HG02852 (cell line): ENCODE results near the gene MSI2.

Experiments
- ATAC-seq: cut with Tn5 transposase; IDR thresholded peaks from one replicate; pipeline ENCODE4 v1.9.1; 2021; ENCODE audit warnings: mild to moderate bottlenecking, moderate library complexity; ENCODE audit not compliant: unreplicated experiment

Gene MSI2

GRCh38 chr17:57685499-57686132 is 429.3 kb downstream of the MSI2 start:
- ATAC-seq: no peak

- no peak for ATAC-seq
Observed at GRCh38 chr17:57687642-57688041, 431.3 kb downstream of the MSI2 start.

- no peak for ATAC-seq
Observed at GRCh38 chr17:57689254-57689653, 432.9 kb downstream of the MSI2 start.

- no peak for ATAC-seq
Observed at GRCh38 chr17:57691939-57692338, 435.6 kb downstream of the MSI2 start.

- no peak for ATAC-seq
Observed at GRCh38 chr17:57692770-57693169, 436.4 kb downstream of the MSI2 start.

- ATAC-seq: no peak
Observed at GRCh38 chr17:57694051-57694450, 437.7 kb downstream of the MSI2 start.

GRCh38 chr17:57696050-57696449 is 439.7 kb downstream of the MSI2 start:
- no peak for ATAC-seq

- ATAC-seq: no peak
Observed at GRCh38 chr17:57697197-57697596, 440.9 kb downstream of the MSI2 start.

- no peak for ATAC-seq
Observed at GRCh38 chr17:57697891-57698711, 441.8 kb downstream of the MSI2 start.

GRCh38 chr17:57699751-57700219 is 443.5 kb downstream of the MSI2 start:
- no peak for ATAC-seq

- no peak for ATAC-seq
Observed at GRCh38 chr17:57701124-57701523, 444.8 kb downstream of the MSI2 start.

GRCh38 chr17:57703273-57703672 is 446.9 kb downstream of the MSI2 start:
- no peak for ATAC-seq

GRCh38 chr17:57704448-57704847 is 448.1 kb downstream of the MSI2 start:
- ATAC-seq: no peak

- ATAC-seq: no peak
Observed at GRCh38 chr17:57705921-57706695, 449.8 kb downstream of the MSI2 start.

- ATAC-seq: no peak
Observed at GRCh38 chr17:57706761-57707160, 450.4 kb downstream of the MSI2 start.

- no peak for ATAC-seq
Observed at GRCh38 chr17:57707892-57708291, 451.6 kb downstream of the MSI2 start.

GRCh38 chr17:57708410-57708809 is 452.1 kb downstream of the MSI2 start:
- ATAC-seq: no peak

GRCh38 chr17:57713140-57713539 is 456.8 kb downstream of the MSI2 start:
- no peak for ATAC-seq

GRCh38 chr17:57714665-57715180 is 458.4 kb downstream of the MSI2 start:
- no peak for ATAC-seq

GRCh38 chr17:57715981-57716380 is 459.7 kb downstream of the MSI2 start:
- ATAC-seq: no peak

GRCh38 chr17:57718878-57719277 is 462.6 kb downstream of the MSI2 start:
- ATAC-seq: no peak
